Memory B cell (primary cell): ENCODE data around the gene CEP131.

ENCODE experiments used
- ATAC-seq: fragments of 150-1000 bp; cut with Tn5 transposase; 2 replicates; pipeline ENCODE4 v1.10.0; 2021; ENCODE audit warnings: low read depth, mild to moderate bottlenecking, moderate library complexity
- DNase-seq, 2 donors: peaks; one replicate each; pipeline ENCODE4 v3.0.0; 2022; ENCODE audit warnings: low spot score in 2 of 2
- H3K27ac Mint-ChIP-seq: one replicate; pipeline ENCODE4 v1.8.0; 2022; ENCODE audit warnings: mild to moderate bottlenecking, moderate library complexity, mixed read lengths
- H3K27me3 Mint-ChIP-seq: one replicate; pipeline ENCODE4 v1.8.0; 2022; ENCODE audit warnings: mixed read lengths
- H3K36me3 Mint-ChIP-seq: one replicate; pipeline ENCODE4 v1.8.0; 2022; ENCODE audit warnings: mild to moderate bottlenecking, mixed read lengths
- H3K4me1 Mint-ChIP-seq: one replicate; pipeline ENCODE4 v1.8.0; 2022; ENCODE audit warnings: mixed read lengths
- H3K4me3 Mint-ChIP-seq: one replicate; pipeline ENCODE4 v1.8.0; 2022; ENCODE audit warnings: mild to moderate bottlenecking, moderate library complexity, mixed read lengths
- H3K9me3 Mint-ChIP-seq: one replicate; pipeline ENCODE4 v1.8.0; 2022; ENCODE audit warnings: mixed read lengths

Gene CEP131

GRCh38 chr17:81238490-81238814 is 15.7 kb upstream of the CEP131 start:
- H3K4me1 Mint-ChIP-seq = peaks cover 29% of the 10 kb centered on the region
- peak overlapping the region; percentile 89 for H3K27ac Mint-ChIP-seq
- no peaks in the 10 kb centered on the region for H3K9me3 Mint-ChIP-seq

GRCh38 chr17:81237591-81238489 is 15.1 kb upstream of the CEP131 start:
- peak overlapping the region; percentile 88 for H3K4me3 Mint-ChIP-seq
- H3K4me1 Mint-ChIP-seq = peaks cover 29% of the 10 kb centered on the region
- no peaks in the 10 kb centered on the region for H3K27me3 Mint-ChIP-seq
- H3K36me3 Mint-ChIP-seq = peaks cover 9% of the 10 kb centered on the region
- DNase-seq (no peak), ATAC-seq (no peak)
- no peaks in the 10 kb centered on the region for H3K9me3 Mint-ChIP-seq
- H3K27ac Mint-ChIP-seq = no peak overlapping the region

More at GRCh38 chr17:81238490-81238814, 15.7 kb upstream of the CEP131 start:
- Mint-ChIP-seq H3K27me3 (no peaks in the 10 kb centered on the region), H3K36me3 (peaks cover 9% of the 10 kb centered on the region), H3K4me3 (peak overlapping the region; percentile 88)
- DNase-seq = no peak
- ATAC-seq = no peak

- Mint-ChIP-seq H3K27ac (no peak overlapping the region), H3K27me3 (no peaks in the 10 kb centered on the region), H3K9me3 (no peaks in the 10 kb centered on the region), H3K4me1 (peaks cover 25% of the 10 kb centered on the region), H3K36me3 (peaks cover 9% of the 10 kb centered on the region), H3K4me3 (no peak overlapping the region)
- DNase-seq (no peak), ATAC-seq (no peak)
These were observed 14.0 kb upstream of the CEP131 start for GRCh38 chr17:81236784-81237183.

GRCh38 chr17:81235822-81236740 is 13.3 kb upstream of the CEP131 start:
- DNase-seq = no peak
- H3K4me3 Mint-ChIP-seq = peak overlapping the region; percentile 50
- no peaks in the 10 kb centered on the region for H3K27me3 Mint-ChIP-seq
- peaks cover 10% of the 10 kb centered on the region for H3K36me3 Mint-ChIP-seq
- H3K27ac Mint-ChIP-seq = no peak overlapping the region
- H3K9me3 Mint-ChIP-seq = no peaks in the 10 kb centered on the region
- no peak for ATAC-seq
- peaks cover 27% of the 10 kb centered on the region for H3K4me1 Mint-ChIP-seq

GRCh38 chr17:81234940-81235821 is 12.4 kb upstream of the CEP131 start:
- ATAC-seq = no peak
- Mint-ChIP-seq H3K4me3 (peak overlapping the region; percentile 25), H3K27ac (no peak overlapping the region), H3K4me1 (peaks cover 28% of the 10 kb centered on the region), H3K9me3 (no peaks in the 10 kb centered on the region), H3K27me3 (no peaks in the 10 kb centered on the region), H3K36me3 (peaks cover 15% of the 10 kb centered on the region)
- DNase-seq = no peak

GRCh38 chr17:81234506-81234855 is 11.7 kb upstream of the CEP131 start:
- DNase-seq (no peak), ATAC-seq (no peak)
- no peaks in the 10 kb centered on the region for H3K27me3 Mint-ChIP-seq
- peaks cover 31% of the 10 kb centered on the region for H3K4me1 Mint-ChIP-seq
- H3K27ac Mint-ChIP-seq = no peak overlapping the region
- H3K9me3 Mint-ChIP-seq = no peaks in the 10 kb centered on the region
- no peak overlapping the region for H3K4me3 Mint-ChIP-seq
- H3K36me3 Mint-ChIP-seq = peaks cover 22% of the 10 kb centered on the region

GRCh38 chr17:81233811-81234505 is 11.2 kb upstream of the CEP131 start:
- Mint-ChIP-seq H3K27ac (no peak overlapping the region), H3K27me3 (no peaks in the 10 kb centered on the region), H3K36me3 (peaks cover 22% of the 10 kb centered on the region), H3K4me1 (peaks cover 31% of the 10 kb centered on the region), H3K4me3 (no peak overlapping the region), H3K9me3 (no peaks in the 10 kb centered on the region)
- ATAC-seq = no peak
- no peak for DNase-seq

GRCh38 chr17:81233316-81233715 is 10.6 kb upstream of the CEP131 start:
- Mint-ChIP-seq H3K4me1 (peaks cover 34% of the 10 kb centered on the region), H3K4me3 (no peak overlapping the region), H3K27me3 (no peaks in the 10 kb centered on the region), H3K9me3 (no peaks in the 10 kb centered on the region), H3K36me3 (peaks cover 22% of the 10 kb centered on the region), H3K27ac (no peak overlapping the region)
- DNase-seq = no peak
- no peak for ATAC-seq

GRCh38 chr17:81232616-81233241 is 10.0 kb upstream of the CEP131 start:
- no peak for DNase-seq
- Mint-ChIP-seq H3K36me3 (peaks cover 22% of the 10 kb centered on the region), H3K9me3 (peaks cover under 1% of the 10 kb centered on the region), H3K4me1 (peaks cover 36% of the 10 kb centered on the region), H3K27me3 (no peaks in the 10 kb centered on the region), H3K4me3 (no peak overlapping the region), H3K27ac (no peak overlapping the region)
- no peak for ATAC-seq

GRCh38 chr17:81231766-81232581 is 9.2 kb upstream of the CEP131 start:
- H3K4me3 Mint-ChIP-seq = no peak overlapping the region
- ATAC-seq (no peak), DNase-seq (no peak)
- H3K4me1 Mint-ChIP-seq = peaks cover 34% of the 10 kb centered on the region
- H3K36me3 Mint-ChIP-seq = peaks cover 22% of the 10 kb centered on the region
- H3K9me3 Mint-ChIP-seq = peaks cover 3% of the 10 kb centered on the region
- no peak overlapping the region for H3K27ac Mint-ChIP-seq
- no peaks in the 10 kb centered on the region for H3K27me3 Mint-ChIP-seq

- Mint-ChIP-seq H3K27ac (no peak overlapping the region), H3K4me3 (peak overlapping the region; percentile 25), H3K9me3 (peaks cover 3% of the 10 kb centered on the region), H3K4me1 (peaks cover 33% of the 10 kb centered on the region), H3K36me3 (peaks cover 21% of the 10 kb centered on the region), H3K27me3 (no peaks in the 10 kb centered on the region)
- DNase-seq = no peak
- ATAC-seq = no peak
These were observed 8.4 kb upstream of the CEP131 start for GRCh38 chr17:81231121-81231645.
